HepG2 (cell line): ENCODE measurements around the gene PROC. TPM values are rescaled to one million over a fixed set of nuclear protein-coding genes. Genes with fewer than 3 reads are reported as not detected.
A peak's percentile ranks its signal among the peaks of the same experiment; 100 is the strongest.

Experiments
- CCAR2 ChIP-seq: fragments of 200-400 bp; formaldehyde crosslinking; optimal IDR thresholded peaks from 2 replicates; pipeline ENCODE3; 2018; ENCODE audit warnings: low read depth, mild to moderate bottlenecking, low read length, moderate library complexity
- E2F1 ChIP-seq: sonication (generic); formaldehyde crosslinking; IDR thresholded peaks from 2 replicates; pipeline ENCODE4 v1.5.0; 2020; ENCODE audit warnings: missing genetic modification reagents
- KDM5B ChIP-seq: sonication (generic); formaldehyde crosslinking; IDR thresholded peaks from 2 replicates; pipeline ENCODE4 v1.4.0; 2020; ENCODE audit warnings: missing genetic modification reagents, mild to moderate bottlenecking, borderline replicate concordance
- MYC ChIP-seq: sonication (generic); formaldehyde crosslinking; IDR thresholded peaks from 2 replicates; pipeline ENCODE4 v1.9.0; 2021; ENCODE audit warnings: missing genetic modification reagents, borderline replicate concordance
- POLR2G ChIP-seq: fragments of 200-400 bp; formaldehyde crosslinking; IDR thresholded peaks from 2 replicates; pipeline ENCODE4 v1.6.1; 2018; ENCODE audit warnings: mild to moderate bottlenecking, low read depth, low read length, moderate library complexity
- REST ChIP-seq, 2 experiments: IDR thresholded peaks; 2 replicates each; pipeline ENCODE4 v1.6.1; 2011 to 2012; ENCODE audit warnings: low read length in 2 of 2, borderline replicate concordance in 1 of 2, low read depth in 1 of 2, mild to moderate bottlenecking in 1 of 2, moderate library complexity in 1 of 2
- SATB2 ChIP-seq: sonication (generic); formaldehyde crosslinking; IDR thresholded peaks from 2 replicates; pipeline ENCODE4 v1.5.0; 2020; ENCODE audit warnings: missing genetic modification reagents
- SIX4 ChIP-seq: sonication (generic); formaldehyde crosslinking; IDR thresholded peaks from 2 replicates; pipeline ENCODE4 v1.4.0; 2020; ENCODE audit warnings: missing genetic modification reagents
- SRSF4 ChIP-seq: fragments of 200-400 bp; formaldehyde crosslinking; IDR thresholded peaks from one replicate; pipeline ENCODE4 v1.6.1; 2018; ENCODE audit warnings: mild to moderate bottlenecking, low read depth, low read length, moderate library complexity; ENCODE audit not compliant: poor library complexity, severe bottlenecking
- TBP ChIP-seq: sonication (generic); formaldehyde crosslinking; IDR thresholded peaks from 2 replicates; pipeline ENCODE4 v1.5.0; 2020; ENCODE audit warnings: missing genetic modification reagents
- ZNF251 ChIP-seq: sonication (generic); formaldehyde crosslinking; IDR thresholded peaks from 2 replicates; pipeline ENCODE4 v1.9.0; 2021; ENCODE audit warnings: mild to moderate bottlenecking, missing genetic modification reagents
- ZNF572 ChIP-seq: sonication (generic); formaldehyde crosslinking; IDR thresholded peaks from 2 replicates; pipeline ENCODE4 v1.5.1; 2020; ENCODE audit warnings: mild to moderate bottlenecking, missing genetic modification reagents
- ZNF609 ChIP-seq: sonication (generic); formaldehyde crosslinking; IDR thresholded peaks from 2 replicates; pipeline ENCODE4 v1.4.0; 2020; ENCODE audit warnings: mild to moderate bottlenecking, missing genetic modification reagents, borderline replicate concordance
- polyA plus RNA-seq, 8 experiments: library from polyadenylated mRNA; depleted of rRNA in 3 of 8; stranded (reverse) in 7 of 8; unstranded in 1 of 8; fragments of >200 nt; fragmentation: Illumina TruSeq in 4 of 8; extraction: Trizol in 4 of 8; gene quantifications; 2 replicates each; pipeline versions ENCODE4 v1.2.1 to v1.2.3, GENCODE V29; 2011 to 2016; ENCODE audit warnings: low read depth in 4 of 8, missing spikeins in 1 of 8, mixed read lengths in 1 of 8; ENCODE audit not compliant: insufficient read depth in 1 of 8
- total RNA-seq, 5 experiments: library from RNA; depleted of rRNA; stranded (reverse); fragments of >200 nt; fragmentation: Illumina TruSeq; extraction: Trizol; gene quantifications; 2 replicates each; pipeline ENCODE4 v1.2.3, GENCODE V29; 2016; ENCODE audit warnings: low read depth in 1 of 5
- TF ChIP-seq, protein P1 (sequence below): sonication (generic); formaldehyde crosslinking; IDR thresholded peaks from 2 replicates; pipeline ENCODE4 v1.8.0; 2022; ENCODE audit warnings: mild to moderate bottlenecking, missing genetic modification reagents, moderate library complexity
- TF ChIP-seq, protein P2 (sequence below): IDR thresholded peaks from 2 replicates; pipeline ENCODE4 v1.6.1; 2016; ENCODE audit warnings: missing compliant biosample characterization, missing genetic modification reagents, borderline replicate concordance

PROC gene
- total and polyA plus RNA-seq, 2 of the 13 experiments (the other 11 are each of a cell fraction or from before 2014, with no cell fraction given): 134 to 185 TPM

- TF ChIP-seq SRSF4 (no peak), TBP (CRISPR knock-in tag) (no peak), ZNF572 (CRISPR knock-in tag) (0 out of 2 replicates have a peak, but pooled peaks have one; percentile 60), SATB2 (CRISPR knock-in tag) (0 out of 2 replicates have a peak, but pooled peaks have one; percentile 63), ZNF609 (CRISPR knock-in tag) (peak; percentile 91), REST (IDR thresholded peaks at IDR 0.05; ENCODE audit: borderline replicate concordance in 1 of 2, low read depth in 1 of 2, low read length in 2 of 2) (no peak), MYC (peak; percentile 96), ZNF251 (CRISPR knock-in tag) (no peak), KDM5B (peak; percentile 81), POLR2G (peak; percentile 74), E2F1 (CRISPR knock-in tag) (peak; percentile 74), CCAR2 (no peak), SIX4 (CRISPR knock-in tag) (peak; percentile 99)
- TF ChIP-seq, protein P1, sequence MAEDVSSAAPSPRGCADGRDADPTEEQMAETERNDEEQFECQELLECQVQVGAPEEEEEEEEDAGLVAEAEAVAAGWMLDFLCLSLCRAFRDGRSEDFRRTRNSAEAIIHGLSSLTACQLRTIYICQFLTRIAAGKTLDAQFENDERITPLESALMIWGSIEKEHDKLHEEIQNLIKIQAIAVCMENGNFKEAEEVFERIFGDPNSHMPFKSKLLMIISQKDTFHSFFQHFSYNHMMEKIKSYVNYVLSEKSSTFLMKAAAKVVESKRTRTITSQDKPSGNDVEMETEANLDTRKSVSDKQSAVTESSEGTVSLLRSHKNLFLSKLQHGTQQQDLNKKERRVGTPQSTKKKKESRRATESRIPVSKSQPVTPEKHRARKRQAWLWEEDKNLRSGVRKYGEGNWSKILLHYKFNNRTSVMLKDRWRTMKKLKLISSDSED (CRISPR knock-in tag): no peak
- TF ChIP-seq, protein P2, sequence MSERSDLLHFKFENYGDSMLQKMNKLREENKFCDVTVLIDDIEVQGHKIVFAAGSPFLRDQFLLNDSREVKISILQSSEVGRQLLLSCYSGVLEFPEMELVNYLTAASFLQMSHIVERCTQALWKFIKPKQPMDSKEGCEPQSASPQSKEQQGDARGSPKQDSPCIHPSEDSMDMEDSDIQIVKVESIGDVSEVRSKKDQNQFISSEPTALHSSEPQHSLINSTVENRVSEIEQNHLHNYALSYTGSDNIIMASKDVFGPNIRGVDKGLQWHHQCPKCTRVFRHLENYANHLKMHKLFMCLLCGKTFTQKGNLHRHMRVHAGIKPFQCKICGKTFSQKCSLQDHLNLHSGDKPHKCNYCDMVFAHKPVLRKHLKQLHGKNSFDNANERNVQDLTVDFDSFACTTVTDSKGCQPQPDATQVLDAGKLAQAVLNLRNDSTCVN (CRISPR knock-in tag): peak; percentile 78; the same call in 1 of the 2 replicates
These were observed 36.7 kb downstream of the PROC start (continued) for GRCh38 chr2:127454595-127455565.
